HG03135 (cell line): Measurements from ENCODE around the gene MFSD6L.
A peak's percentile ranks its signal among the peaks of the same experiment; 100 is the strongest.
"Not testable (repeated sequence)": the region's sequence is repeated elsewhere in the genome, so short reads cannot be mapped to it uniquely, and the experiment has no call there.

Experiments used
- ATAC-seq: cut with Tn5 transposase; IDR thresholded peaks from one replicate; pipeline ENCODE4 v1.9.1; 2021; ENCODE audit warnings: mild to moderate bottlenecking, moderate library complexity; ENCODE audit not compliant: unreplicated experiment

MFSD6L gene

DNA sequence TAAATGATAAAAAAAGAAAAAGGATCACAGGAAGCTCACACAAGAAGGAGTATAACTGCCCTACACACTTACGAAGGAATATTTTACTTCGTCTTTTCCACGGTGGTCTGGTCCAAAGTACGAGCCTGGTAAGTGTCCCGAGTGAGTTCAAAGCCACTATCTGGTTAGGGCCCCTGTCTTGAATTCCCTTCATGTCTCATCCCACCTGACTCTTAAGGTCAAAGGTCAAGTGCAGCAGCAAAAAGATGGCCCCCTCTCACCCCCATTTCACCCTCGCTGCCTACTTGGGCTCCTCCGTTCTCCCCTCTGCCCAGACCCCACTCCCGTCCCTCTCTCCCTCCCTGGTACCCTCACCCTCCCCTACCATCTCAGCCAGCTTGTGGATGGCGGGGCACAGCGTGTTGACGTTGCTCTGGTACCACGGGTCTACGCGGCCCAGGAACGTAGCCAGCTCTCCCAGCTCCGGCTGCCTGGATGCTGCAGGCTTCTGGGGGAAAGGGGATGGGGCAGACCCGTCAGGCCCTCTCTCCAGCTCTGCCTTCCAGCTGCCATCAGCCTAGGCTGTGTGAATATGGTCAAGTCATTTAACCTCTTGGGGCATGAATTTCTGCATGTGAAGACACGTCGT is 27.8 kb upstream of the MFSD6L start:
- no peak for ATAC-seq

DNA sequence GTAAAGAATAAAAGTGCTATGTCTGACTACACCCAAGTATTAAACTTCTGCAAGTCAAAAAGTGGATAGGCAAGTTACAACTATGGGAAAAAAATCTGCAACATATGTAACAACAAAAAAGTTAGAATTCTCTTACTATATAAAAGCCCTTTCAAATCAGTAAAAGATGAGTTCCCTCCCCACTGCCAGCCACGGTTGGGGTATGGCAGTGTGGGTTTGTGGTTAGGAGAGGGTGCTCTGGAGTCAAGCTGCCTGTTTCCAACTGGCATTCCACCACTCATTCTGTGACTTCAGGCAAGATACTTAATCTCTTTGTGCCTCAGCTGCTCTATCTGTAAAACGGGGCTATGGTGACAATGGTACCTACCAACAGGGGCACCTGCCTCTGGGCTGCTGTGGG is 26.6 kb upstream of the MFSD6L start:
- no peak for ATAC-seq

DNA sequence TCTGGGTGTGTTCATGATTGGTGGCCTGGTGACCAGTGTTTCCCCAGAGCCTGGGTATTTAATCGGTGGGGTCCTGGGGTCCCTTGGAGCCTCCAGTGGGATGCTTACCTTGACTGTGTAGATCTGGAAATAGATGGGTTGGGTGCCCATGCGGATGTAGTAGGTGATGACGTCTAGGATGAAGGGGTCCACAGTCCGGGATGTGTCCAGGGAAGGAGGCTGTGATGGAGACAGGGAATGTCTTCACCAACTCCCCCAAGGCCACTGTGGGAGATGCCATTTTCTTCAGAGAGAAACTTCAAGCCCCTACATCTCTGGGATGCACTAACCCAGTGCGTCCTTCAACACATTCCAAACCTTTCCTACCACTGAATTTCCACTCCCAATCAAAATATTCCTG is 24.1 kb upstream of the MFSD6L start:
- ATAC-seq = no peak

DNA sequence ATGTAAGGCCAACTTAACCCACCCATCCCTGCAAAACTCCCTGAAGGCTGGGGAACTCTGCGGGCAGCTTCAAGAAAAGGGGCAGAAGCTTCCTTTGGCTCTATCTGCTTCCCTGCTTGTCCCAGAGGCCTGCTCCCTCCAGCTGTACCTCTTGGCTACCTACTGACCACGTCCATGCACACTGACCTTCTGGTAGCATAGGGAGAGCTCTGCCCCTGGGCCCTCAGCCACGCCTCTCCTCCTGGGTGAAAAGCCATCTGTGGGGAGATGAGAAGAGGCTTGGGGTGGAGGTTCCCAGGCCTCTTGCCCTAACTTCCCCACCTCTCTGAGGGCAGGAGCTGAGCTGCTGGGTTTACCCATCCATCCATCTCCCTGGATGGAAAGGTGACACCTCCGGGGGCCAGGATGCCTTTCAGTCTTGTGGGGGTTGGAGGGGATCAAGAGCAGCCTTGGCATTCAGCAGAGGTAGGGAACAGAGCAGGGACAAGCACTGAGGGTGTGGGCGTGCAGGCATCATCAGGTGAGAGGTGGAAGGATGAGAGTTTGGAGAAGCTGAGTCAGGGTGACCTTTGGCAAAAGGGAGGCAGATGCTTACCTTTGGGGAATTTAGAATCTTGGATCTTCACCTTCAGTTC is 23.4 kb upstream of the MFSD6L start:
- no peak for ATAC-seq

DNA sequence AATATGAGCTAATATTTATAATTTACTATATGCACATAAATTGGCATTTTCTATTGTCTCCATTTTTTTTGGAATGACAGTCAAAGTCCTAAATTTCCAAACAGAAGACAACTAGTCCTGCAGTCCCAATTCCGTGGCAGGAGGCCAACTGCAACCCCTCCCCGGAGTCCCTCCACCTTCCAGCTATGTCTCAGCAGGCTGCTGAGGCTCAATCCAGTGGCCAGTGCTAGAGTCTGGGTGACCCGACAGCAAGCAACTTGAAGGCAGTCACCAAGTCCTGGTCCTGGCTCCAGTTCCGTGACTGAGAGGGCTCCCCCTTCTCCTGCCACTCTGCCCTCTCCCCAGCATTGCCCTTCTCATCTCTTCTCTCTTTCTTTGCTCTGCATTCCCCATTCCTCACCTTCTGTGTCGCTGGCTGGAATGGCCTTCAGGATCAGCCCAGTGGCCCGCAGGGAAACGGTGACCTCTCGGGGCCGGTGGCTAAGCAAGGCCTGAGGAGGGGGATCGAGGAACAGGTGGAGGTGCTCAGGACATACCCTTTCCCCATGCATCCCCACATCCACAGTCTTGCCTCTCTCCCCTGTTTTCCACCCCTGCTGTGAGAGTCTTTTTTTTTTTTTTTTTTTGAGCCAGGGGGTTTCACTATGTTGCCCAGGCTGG is 22.4 kb upstream of the MFSD6L start:
- no peak for ATAC-seq

DNA sequence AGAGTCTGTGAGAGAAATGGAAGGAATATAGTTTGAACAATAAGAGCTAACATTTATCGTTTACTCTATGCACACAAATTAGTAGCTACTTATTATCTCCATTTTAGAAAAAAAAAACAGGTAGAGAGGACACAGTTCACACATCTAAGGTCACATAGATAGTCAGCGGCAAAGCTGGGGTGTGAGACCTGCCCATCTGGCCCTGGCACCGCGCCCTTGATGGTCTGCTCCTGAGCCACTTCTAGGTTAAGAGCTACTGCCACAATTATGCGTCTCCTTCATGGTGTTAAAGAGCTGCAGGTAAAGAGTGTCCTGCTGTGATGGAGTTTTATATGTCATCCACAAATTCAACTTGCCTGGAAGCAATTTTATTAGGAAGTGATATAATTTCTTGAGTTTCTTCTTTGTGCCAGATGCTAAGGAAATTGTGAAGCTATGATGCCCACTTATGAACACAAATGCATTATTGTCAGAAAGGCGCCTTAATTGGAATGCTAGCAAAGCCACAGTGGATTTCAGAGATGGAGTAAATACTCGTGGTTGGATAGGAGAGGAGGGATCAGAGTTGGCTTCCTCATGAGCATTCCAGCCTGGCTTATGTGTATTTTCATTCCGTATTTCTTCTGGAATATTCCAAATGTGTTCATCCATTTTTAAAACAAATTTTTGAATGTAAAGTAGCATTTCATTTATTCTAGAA is 21.3 kb upstream of the MFSD6L start:
- no peak for ATAC-seq

DNA sequence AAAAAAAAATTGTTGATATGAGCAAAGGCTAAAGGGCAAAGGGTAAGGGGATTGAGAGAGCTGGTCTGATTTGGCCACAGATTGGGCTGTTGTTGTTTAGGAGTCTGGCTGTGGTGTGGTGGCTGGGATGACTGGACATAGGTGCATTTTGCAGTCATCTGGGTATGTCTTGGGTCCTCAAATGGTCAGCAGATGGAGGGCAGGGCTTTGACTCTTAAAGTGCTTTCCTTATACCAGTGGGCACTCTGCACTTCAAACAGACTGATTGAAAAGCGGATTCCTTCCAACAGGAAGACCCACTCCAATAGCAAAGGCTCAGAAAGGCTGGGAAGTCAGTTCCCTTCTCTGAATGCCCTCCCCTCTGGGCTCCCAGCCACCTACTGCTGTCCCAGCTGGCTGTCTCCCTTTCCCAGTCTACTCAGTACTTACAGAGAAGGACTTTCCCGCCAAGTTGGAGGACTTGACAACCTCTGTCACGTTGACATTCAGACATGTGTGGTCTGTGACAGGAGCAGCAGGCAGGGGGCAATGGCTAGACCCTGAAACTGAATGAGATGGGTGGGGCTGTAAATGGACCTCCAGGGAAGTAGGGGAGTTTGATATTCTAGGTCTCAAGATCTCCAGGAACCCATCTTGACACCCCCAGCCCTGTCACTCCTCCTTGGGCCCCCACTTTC is 19.6 kb upstream of the MFSD6L start:
- no peak for ATAC-seq

DNA sequence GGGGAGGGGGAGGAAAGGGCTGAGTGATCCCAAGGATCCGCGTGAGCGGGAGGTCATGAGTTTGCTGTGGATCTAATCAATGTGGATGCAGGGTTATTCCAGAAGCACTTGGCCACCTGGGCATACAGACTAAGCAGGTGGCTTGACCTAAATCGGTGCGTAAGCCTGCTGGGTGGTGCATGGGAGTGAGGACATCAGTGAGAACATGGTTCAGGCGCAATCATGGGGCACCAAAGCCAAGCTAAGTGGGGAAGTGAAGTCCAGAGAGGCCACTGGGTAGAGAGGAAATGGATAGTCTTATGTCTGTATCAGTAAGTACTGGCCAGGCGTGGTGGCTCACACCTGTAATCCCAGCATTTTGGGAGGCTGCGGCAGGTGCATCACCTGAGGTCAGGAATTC is 18.9 kb upstream of the MFSD6L start:
- ATAC-seq = no peak

DNA sequence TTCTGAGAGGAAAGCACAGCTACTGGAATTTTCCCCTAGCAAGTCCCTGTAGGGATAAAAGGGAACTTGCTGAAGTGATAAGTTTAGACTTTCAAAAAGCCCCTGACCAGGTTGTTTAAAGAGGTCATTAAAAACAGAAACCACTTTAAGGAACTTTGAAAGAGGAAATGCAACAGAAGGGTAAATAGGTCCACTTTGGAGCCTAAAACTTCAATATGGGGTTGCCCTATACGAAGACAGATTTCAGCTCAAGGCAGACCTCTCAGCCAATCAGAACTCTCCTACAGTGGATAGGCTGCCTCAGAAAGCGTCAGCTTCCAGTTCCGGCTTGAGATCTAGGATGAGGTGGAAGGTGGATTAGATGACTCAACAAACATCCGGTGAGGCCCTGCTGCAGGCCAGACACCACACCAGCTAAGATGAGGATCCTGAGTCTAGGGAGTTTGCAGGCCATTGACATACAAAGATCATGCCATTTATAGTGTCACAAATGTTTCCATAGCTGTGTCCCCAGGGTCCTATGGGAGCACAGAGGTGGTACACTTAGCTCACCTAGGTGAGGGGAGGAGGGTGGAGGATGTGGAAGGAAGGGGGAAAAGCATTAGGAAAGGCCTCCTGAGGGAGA is 7.9 kb upstream of the MFSD6L start:
- peak; percentile 92 for ATAC-seq

DNA sequence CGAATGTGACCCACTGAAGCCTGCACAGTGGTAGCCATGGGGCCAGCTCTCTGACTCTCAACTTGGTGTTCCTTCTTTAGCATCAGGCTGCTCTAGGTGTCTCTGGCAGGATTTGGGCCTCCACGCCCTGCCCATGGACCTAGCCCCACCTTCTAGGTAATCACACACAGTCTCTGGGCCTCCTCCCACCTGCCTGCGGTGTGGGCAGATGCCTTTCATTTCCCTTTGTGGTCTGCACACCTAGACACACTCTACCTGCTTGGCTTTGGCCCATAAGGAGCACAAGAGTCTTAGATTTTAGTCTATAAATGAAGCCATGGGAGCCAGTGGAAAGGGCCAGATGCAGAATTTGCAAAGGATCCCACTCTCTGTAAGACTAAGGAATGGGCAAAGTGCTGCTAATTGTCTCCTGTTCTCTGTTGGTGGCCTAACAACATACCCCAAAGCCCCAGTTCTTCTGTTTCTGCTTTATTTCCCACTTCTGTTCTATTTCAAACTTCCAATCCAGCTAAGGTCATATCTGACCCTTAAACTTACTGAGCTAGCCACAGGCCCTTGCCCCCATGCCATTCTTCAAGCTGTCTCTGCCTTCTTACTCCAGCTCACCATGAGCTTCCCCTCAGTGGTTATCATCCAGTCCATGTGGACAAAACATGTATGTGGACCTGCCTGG is 7.2 kb upstream of the MFSD6L start:
- ATAC-seq = no peak

DNA sequence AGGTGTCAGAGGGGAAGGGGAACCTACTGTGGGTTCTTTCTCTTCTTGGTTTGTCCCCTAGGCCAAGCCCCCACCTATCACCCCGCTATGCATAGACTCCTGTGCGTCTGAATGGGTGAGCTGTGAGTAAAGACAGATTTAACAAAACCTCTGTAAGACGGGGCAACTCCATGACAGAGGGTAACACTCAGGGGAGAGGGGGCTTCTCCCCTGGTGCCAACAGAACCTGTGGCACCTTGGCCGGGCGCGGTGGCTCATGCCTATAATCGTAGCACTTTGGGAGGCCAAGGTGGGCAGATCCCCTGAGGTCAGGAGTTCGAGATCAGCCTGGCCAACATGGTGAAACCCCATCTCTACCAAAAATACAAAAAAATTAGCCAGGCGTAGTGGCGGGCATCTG is 6.2 kb upstream of the MFSD6L start:
- ATAC-seq = not testable (repeated sequence)

DNA sequence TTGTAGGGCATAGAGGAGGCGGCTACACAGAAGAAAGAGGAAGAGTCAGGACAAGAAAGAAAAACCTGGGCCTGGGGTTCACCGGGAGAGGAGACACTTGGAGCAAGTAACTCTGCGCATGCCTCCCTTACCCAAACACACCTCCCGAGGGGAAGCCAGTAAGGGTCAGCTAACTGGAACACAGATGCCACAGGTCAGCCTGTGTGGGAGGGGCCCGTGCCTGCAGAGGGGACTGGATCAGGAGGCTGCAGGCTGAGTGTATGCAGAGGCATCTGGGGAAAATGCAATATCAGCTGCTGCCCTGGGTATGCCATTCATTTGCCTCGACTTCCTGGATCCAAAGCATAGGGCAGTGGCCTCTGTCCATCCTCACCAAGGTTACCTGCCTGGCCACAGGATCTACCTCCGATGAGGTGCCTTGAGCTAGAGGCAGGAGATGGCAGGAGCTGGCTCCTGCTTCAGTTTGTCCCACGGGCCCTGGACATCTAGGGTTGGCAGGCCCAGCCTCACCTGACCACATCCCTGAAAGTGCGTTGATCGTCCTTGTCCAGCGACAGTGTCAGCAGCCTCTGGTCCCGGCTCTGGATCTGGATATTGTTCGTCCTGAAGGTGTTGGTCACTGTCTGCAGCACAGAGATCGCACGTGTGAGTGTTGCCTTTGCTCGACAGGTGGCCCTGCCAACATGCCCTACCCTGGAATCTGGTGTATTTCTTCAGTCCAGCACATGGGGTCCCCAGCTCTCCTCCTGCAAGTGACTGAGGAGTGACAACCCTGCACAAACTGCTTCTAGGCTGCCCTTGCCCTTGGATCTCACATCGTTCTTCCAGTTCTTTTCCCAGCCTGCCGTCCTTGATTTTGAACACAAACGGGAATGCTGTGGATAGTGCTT is 4.6 kb upstream of the MFSD6L start:
- no peak for ATAC-seq

DNA sequence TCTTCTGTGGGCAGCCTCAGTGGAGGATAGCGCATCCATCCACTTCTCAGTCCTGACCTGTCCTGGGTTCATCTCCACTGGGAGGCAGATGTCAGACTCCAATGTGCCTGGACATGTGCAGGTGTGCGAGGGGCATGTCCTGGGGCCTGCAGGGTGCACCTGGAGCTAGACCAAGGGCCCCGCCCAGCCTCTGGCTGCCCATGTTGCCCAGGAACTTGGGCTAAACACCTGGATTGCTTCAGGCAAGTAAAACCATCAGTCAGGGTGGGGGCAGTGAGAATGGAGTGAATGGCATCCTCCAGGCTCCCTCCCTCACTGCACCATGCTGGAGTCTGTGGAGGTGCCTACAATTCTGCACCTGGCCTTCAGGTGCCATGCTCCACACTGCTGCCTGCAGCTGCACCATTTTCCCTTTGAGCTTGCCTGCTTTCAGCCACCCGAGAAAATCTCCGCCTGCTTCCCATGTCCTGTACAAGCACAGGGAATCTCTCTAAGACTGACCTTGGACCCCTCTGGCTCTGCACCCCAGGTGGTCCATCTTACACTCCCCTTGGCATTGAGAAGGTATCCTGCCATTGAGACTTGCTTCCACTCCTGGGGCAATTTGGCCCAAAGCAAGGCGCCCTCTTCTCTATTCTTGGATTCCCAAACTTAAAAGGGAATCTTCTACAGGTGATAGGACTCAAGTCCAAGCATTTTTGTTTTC is 2.1 kb upstream of the MFSD6L start:
- ATAC-seq = no peak

DNA sequence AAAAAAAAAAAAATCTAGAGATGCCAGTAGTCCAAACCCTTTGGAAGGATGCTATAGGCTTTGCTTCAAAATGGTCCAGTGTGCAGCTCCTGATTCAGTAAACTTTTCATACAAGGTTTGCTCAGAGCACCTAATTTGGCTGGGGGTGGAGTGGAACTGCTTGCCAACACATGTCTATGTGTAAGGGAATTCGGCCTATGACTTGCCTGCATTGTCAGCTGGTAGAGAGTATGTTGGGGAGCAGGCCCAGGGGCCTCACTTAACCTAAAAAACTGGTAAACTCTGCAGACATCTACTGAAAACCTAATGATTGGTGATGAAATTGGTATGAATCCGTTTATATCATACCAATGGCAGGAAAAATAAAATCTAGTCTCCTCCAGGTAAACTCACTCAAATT is 1.5 kb upstream of the MFSD6L start:
- no peak for ATAC-seq

DNA sequence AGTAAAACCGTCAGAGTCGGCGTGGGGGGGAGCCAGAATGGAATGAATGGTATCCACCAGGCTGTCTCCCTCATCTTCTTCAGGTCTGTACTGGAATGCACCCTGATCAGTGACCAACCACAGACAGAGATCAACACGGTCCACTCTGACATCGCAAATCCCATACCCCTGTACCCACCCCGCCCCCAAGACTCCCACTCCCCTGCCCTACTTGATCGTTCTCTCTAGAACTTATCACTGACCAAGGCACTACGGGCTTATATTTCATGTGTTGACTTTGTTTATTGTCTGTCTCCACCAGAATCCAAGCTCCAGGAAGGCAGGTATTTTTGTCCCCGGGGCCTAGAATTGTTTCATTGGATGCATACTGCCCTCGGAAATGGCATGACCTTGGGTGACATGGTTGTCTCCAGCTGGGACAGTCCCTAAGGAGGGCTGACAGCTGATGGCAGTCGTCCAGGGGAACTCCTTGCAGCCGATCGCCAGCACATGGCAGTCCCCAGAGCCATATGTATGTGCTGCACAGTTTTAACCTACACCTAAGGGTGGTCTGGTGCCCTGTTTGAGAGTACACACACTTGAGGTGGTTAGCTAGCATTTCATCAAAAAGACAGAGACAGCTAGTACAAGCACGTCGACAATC is 526 bp upstream of the MFSD6L start:
- ATAC-seq = no peak

DNA sequence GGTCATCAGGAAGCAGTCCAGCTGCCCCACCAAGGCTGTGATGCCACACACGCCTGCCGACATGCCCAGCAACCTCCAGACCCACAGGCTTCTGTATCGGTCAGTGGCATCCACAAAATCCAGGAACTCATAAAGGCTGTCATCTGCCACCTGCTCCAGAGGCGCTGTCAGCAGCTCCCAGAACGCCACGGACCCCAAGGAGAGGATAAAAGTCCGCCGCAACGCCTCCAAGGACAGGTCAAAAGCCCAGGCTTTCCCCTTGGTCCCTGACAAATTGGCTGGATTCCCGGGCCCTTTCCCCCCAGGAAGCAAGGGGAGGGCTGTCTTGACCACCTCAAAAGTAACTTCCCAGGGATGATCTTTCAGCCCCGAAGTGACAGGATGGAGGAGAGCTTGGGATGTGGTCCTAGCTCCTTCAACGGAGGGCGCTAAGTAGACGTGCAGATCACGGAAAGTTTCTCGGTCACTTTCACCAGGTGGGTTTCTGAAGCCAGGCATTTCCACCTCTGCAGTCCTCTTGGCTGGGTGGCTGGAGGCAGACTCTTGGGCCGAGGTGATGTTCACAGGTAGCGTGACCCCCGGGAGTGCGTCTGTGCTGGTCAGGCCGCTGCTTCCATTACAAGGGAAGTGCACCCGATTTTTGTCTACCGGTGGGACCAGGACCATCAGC is 854 bp downstream of the MFSD6L start:
- ATAC-seq = no peak

DNA sequence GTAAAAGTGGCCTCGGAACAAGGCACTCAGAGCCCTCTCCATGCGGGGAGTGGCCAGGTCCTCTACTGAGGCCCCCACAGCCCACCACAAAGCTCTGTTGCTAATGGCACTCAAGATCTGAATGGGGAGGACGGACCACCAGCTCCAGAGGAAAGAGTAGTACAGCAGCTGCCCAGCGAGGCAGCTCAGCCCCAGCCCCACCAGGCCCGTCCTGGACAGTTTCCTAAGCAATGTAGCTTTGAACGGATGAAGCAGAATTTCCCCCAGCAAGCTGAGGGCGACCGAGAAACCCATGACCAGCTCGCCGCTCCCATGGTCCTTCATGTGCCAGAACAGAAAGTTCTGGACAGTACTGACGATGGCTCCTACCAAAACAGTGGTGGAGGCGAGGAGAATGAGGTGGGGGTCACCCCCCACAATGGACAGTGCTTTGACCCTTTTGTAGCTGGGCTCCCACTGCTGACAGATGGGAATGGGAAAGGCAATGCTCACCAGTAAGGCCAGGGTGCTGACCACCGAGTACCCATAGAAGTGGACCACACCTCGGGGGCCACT is 1.5 kb downstream of the MFSD6L start:
- ATAC-seq = no peak
